Activated CD4-positive, alpha-beta T cell treated with anti-CD3 and anti-CD28 coated beads for 4 hours (primary cell): Measurements from ENCODE around the gene SLC45A2.
"Not testable (repeated sequence)": the region's sequence is repeated elsewhere in the genome, so short reads cannot be mapped to it uniquely, and the experiment has no call there.

Experiments
- DNase-seq, 2 donors: peaks; one replicate each; pipeline ENCODE4 v3.0.0-alpha.2; 2020

Gene SLC45A2

GRCh38 chr5:33964132-33964700, 20.3 kb downstream of the SLC45A2 start:
- no peak for DNase-seq

GRCh38 chr5:33958176-33958575, 26.3 kb downstream of the SLC45A2 start:
- no peak for DNase-seq

- DNase-seq = no peak
Measured at GRCh38 chr5:33957577-33958150, 26.8 kb downstream of the SLC45A2 start.

- not testable (repeated sequence) for DNase-seq
Measured at GRCh38 chr5:33952175-33952574, 32.3 kb downstream of the SLC45A2 start.

GRCh38 chr5:33944543-33945132, 39.9 kb downstream of the SLC45A2 start:
- no peak for DNase-seq

GRCh38 chr5:33941090-33941489, 43.4 kb downstream of the SLC45A2 start:
- no peak for DNase-seq

GRCh38 chr5:33939556-33940262, 44.8 kb downstream of the SLC45A2 start:
- DNase-seq = no peak

- no peak for DNase-seq
Measured at GRCh38 chr5:33938881-33939280, 45.6 kb downstream of the SLC45A2 start.

- DNase-seq = no peak
Measured at GRCh38 chr5:33938507-33938796, 46.0 kb downstream of the SLC45A2 start.

GRCh38 chr5:33937707-33938506, 46.6 kb downstream of the SLC45A2 start:
- no peak for DNase-seq

GRCh38 chr5:33937017-33937706, 47.3 kb downstream of the SLC45A2 start:
- DNase-seq = no peak

GRCh38 chr5:33936381-33937016, 48.0 kb downstream of the SLC45A2 start, which contains the start of gene RXFP3:
TSS of gene RXFP3 (plus strand) at chr5:33936386. CDS start at chr5:33936741, 355 bp downstream.
- no peak for DNase-seq

GRCh38 chr5:33936004-33936380, 48.5 kb downstream of the SLC45A2 start:
- no peak for DNase-seq

GRCh38 chr5:33934176-33934575, 50.3 kb downstream of the SLC45A2 start:
- DNase-seq = no peak

GRCh38 chr5:33933723-33934169, 50.7 kb downstream of the SLC45A2 start:
- no peak for DNase-seq

GRCh38 chr5:33931136-33931535, 53.4 kb downstream of the SLC45A2 start:
- no peak for DNase-seq

- no peak for DNase-seq
Measured at GRCh38 chr5:33929925-33930690, 54.4 kb downstream of the SLC45A2 start.

GRCh38 chr5:33928283-33928682, 56.2 kb downstream of the SLC45A2 start:
- DNase-seq = no peak

- no peak for DNase-seq
Measured at GRCh38 chr5:33927685-33928084, 56.8 kb downstream of the SLC45A2 start.

GRCh38 chr5:33925278-33925677, 59.2 kb downstream of the SLC45A2 start:
- DNase-seq = no peak

- DNase-seq = no peak
Measured at GRCh38 chr5:33921002-33921401, 63.5 kb downstream of the SLC45A2 start.
